DND-41 (cell line): ENCODE data around the gene TDRD12.

ENCODE experiments used
- EZH2 ChIP-seq: IDR thresholded peaks from 3 replicates; pipeline ENCODE4 v1.6.1; 2012; ENCODE audit warnings: borderline replicate concordance, low read depth, mild to moderate bottlenecking, moderate library complexity, low read length, inconsistent platforms; ENCODE audit not compliant: severe bottlenecking
- TF ChIP-seq, protein P1 (sequence below): IDR thresholded peaks from 2 replicates; pipeline ENCODE4 v1.5.1; 2012; ENCODE audit warnings: borderline replicate concordance, low read length, moderate library complexity, mild to moderate bottlenecking; ENCODE audit not compliant: poor library complexity, severe bottlenecking; ENCODE audit errors: extremely low read depth

DNA sequence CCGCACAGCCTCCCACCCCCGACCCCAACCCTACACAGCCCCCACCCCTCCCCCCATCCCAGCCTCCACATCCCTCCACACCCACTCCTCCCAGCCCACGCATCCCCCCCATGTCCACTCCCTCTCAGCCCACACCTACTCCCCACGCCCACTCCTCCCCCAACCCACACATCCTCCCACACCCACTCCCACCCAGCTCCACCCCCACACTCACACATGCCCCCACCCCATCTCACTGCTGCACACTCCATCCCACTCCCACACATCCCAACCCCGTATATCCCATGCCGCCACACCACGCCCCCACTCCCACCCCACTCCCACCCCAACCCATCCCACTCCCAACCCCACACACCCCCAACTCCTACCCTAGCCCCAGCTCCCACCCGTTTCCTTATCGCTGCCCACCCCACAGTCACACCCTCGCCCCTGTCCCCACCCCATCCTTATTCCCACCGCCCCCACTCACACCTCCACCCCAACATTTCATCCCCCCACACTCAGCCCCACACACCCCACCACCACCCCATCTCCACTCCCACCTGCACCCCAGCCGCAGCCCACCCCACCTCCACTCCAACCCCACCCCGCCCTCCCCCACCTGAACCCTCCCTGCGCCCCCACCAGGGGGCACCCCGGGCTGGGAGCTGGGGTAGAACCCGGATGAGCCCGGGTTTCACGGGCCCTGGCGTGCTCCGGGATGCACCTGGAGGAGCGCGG, 809 bp downstream of the TDRD12 start:
- TF ChIP-seq EZH2, result no peak
- TF ChIP-seq, protein P1, sequence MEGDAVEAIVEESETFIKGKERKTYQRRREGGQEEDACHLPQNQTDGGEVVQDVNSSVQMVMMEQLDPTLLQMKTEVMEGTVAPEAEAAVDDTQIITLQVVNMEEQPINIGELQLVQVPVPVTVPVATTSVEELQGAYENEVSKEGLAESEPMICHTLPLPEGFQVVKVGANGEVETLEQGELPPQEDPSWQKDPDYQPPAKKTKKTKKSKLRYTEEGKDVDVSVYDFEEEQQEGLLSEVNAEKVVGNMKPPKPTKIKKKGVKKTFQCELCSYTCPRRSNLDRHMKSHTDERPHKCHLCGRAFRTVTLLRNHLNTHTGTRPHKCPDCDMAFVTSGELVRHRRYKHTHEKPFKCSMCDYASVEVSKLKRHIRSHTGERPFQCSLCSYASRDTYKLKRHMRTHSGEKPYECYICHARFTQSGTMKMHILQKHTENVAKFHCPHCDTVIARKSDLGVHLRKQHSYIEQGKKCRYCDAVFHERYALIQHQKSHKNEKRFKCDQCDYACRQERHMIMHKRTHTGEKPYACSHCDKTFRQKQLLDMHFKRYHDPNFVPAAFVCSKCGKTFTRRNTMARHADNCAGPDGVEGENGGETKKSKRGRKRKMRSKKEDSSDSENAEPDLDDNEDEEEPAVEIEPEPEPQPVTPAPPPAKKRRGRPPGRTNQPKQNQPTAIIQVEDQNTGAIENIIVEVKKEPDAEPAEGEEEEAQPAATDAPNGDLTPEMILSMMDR, result no peak
